Activated CD4-positive, alpha-beta T cell treated with anti-CD3 and anti-CD28 coated beads, Interleukin-2, amount 10 ng/mL, durations not matched to agents 7 days and 5 days (primary cell): ENCODE results near the gene CMBL. TPM values are rescaled to one million over a fixed set of nuclear protein-coding genes. Genes with fewer than 3 reads are reported as not detected.

Source experiments
- CTCF ChIA-PET: fragments of 350-600 bp; sonication (Branson Sonifier 250); formaldehyde crosslinking; loops from one replicate; lab custom pipeline; 2021; ENCODE audit warnings: antibody characterized with exemption; lab: Charles Lee
- POLR2A ChIA-PET: fragments of 350-600 bp; sonication (Branson Sonifier 250); formaldehyde crosslinking; loops from one replicate; lab custom pipeline; 2021; ENCODE audit warnings: antibody characterized with exemption; lab: Charles Lee
- DNase-seq: peaks from one replicate; pipeline ENCODE4 v3.0.0-alpha.2; 2020
- H3K27ac Mint-ChIP-seq: one replicate; pipeline ENCODE4 v1.8.0; 2021; ENCODE audit warnings: mild to moderate bottlenecking, moderate library complexity, mixed read lengths
- H3K27me3 Mint-ChIP-seq: one replicate; pipeline ENCODE4 v1.8.0; 2021; ENCODE audit warnings: mixed read lengths
- H3K36me3 Mint-ChIP-seq: one replicate; pipeline ENCODE4 v1.8.0; 2021; ENCODE audit warnings: low read depth, mixed read lengths
- H3K4me1 Mint-ChIP-seq: one replicate; pipeline ENCODE4 v1.8.0; 2021; ENCODE audit warnings: mixed read lengths
- H3K4me3 Mint-ChIP-seq: one replicate; pipeline ENCODE4 v1.8.0; 2021; ENCODE audit warnings: mild to moderate bottlenecking, moderate library complexity, mixed read lengths
- H3K9me3 Mint-ChIP-seq: one replicate; pipeline ENCODE4 v1.8.0; 2021; ENCODE audit warnings: mixed read lengths
- total RNA-seq, 2 experiments: library from RNA; stranded (reverse); gene quantifications; one replicate each; pipeline ENCODE4 v1.2.3, GENCODE V29; 2021

Gene CMBL
- total RNA-seq, 2 experiments from 2014 or later: 0.64 to 1.4 TPM

DNA sequence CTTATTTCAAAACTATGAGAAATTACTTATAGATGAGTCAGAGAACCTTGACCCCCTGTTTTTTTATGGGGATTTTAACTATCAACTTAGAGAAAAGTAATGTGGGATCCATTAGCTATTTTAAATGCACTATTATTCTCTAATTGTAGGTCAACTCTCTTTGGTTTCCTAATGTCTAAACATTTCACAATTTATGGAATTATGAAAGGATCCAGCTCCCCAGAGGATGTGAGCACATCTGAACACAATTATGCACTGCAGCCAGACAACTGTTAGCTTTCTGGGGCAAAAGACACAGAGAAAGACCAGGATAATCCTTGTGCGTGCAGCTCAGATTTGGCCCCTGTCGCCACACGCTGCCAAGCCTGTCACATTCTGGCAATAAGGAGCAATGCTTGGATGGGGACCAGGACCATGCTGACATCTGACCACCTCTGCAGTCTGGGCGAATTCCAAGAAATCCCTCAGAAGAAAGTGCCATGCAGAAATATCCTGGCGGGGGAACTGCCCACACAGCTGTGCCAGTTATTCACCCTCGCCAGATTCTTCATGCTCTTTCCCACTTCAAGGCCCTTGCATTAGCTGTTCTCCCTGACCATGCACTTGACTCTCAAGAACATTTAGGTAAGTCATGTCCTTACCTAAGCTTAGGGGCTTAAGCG, 22.2 kb upstream of the CMBL start:
- no peak for DNase-seq
- ChIA-PET POLR2A (no interaction called here), CTCF (interaction anchor here (1.0 to 1.6 kb wide), 4 partner anchors 17 to 37 kb away, joined by 3 to 4 read pairs (median 4); no protein-coding TSS in a partner anchor)
- Mint-ChIP-seq H3K27me3 (peaks cover 45% of the 10 kb centered on the region), H3K27ac (no peak overlapping the region), H3K36me3 (no peaks in the 10 kb centered on the region), H3K9me3 (no peaks in the 10 kb centered on the region), H3K4me3 (no peak overlapping the region), H3K4me1 (peaks cover 8% of the 10 kb centered on the region)

GRCh38 chr5:10329446-10329819, 21.7 kb upstream of the CMBL start:
- H3K27me3 Mint-ChIP-seq: peaks cover 41% of the 10 kb centered on the region
- ChIA-PET POLR2A (no interaction called here), CTCF (interaction anchor here (1.0 to 1.6 kb wide), 4 partner anchors 16 to 36 kb away, joined by 3 to 4 read pairs (median 4); no protein-coding TSS in a partner anchor)
- H3K4me3 Mint-ChIP-seq: no peak overlapping the region
- H3K4me1 Mint-ChIP-seq: peaks cover 8% of the 10 kb centered on the region
- no peak for DNase-seq
- H3K27ac Mint-ChIP-seq: no peak overlapping the region
- H3K9me3 Mint-ChIP-seq: no peaks in the 10 kb centered on the region
- no peaks in the 10 kb centered on the region for H3K36me3 Mint-ChIP-seq

- peaks cover 35% of the 10 kb centered on the region for H3K27me3 Mint-ChIP-seq
- H3K36me3 Mint-ChIP-seq: no peaks in the 10 kb centered on the region
- no peak overlapping the region for H3K4me3 Mint-ChIP-seq
- ChIA-PET POLR2A (no interaction called here), CTCF (no interaction called here)
- H3K27ac Mint-ChIP-seq: no peak overlapping the region
- peaks cover 6% of the 10 kb centered on the region for H3K4me1 Mint-ChIP-seq
- DNase-seq: no peak
- no peaks in the 10 kb centered on the region for H3K9me3 Mint-ChIP-seq
Measured at GRCh38 chr5:10328323-10328722, 20.6 kb upstream of the CMBL start.

DNA sequence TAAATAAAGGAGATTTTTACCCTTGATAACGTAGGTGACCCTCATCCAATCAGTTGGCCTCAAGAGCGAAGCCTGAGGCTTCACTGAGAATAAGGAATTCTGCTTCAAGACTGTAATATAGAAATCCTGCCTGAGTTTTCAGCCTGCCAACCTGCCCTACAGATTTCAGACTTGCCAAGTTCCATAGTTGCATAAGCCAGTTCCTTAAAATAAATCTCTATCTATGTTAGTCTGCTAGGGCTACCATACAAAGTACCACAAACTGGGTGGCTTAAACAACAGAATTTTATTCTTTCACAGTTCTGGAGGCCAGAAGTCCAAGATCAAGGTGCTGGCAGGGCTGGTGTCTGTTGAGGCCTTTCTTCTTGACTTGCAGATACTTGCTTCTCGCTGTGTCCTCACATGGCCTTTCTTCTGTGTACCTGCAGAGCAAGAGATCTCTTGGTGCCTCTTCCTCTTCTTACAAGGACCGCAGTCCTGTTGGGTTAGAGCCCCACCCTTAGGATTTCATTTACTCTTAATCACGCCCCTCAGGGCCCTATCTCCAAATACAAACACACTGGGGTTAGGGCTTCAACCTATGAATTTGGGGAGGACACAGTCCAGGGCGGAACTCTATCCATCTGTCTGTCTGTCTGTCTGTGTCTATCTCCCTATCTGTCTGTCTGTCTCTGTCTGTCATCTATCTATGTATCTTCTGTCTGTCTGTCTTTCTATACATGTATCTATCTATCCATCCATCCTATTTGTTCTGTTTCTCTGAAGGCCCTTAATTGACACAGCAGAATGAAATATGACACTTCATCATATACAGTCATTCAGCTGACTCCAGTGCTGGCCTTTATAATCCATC, 17.0 kb upstream of the CMBL start:
- ChIA-PET CTCF (interaction anchor here (0.7 kb wide), 1 partner anchor 8 kb away, joined by 3 read pairs; no protein-coding TSS in a partner anchor), POLR2A (no interaction called here)
- Mint-ChIP-seq H3K9me3 (no peaks in the 10 kb centered on the region), H3K4me1 (peaks cover 2% of the 10 kb centered on the region), H3K27me3 (peaks cover 6% of the 10 kb centered on the region), H3K36me3 (no peaks in the 10 kb centered on the region), H3K27ac (no peak overlapping the region), H3K4me3 (no peak overlapping the region)
- DNase-seq: no peak

DNA sequence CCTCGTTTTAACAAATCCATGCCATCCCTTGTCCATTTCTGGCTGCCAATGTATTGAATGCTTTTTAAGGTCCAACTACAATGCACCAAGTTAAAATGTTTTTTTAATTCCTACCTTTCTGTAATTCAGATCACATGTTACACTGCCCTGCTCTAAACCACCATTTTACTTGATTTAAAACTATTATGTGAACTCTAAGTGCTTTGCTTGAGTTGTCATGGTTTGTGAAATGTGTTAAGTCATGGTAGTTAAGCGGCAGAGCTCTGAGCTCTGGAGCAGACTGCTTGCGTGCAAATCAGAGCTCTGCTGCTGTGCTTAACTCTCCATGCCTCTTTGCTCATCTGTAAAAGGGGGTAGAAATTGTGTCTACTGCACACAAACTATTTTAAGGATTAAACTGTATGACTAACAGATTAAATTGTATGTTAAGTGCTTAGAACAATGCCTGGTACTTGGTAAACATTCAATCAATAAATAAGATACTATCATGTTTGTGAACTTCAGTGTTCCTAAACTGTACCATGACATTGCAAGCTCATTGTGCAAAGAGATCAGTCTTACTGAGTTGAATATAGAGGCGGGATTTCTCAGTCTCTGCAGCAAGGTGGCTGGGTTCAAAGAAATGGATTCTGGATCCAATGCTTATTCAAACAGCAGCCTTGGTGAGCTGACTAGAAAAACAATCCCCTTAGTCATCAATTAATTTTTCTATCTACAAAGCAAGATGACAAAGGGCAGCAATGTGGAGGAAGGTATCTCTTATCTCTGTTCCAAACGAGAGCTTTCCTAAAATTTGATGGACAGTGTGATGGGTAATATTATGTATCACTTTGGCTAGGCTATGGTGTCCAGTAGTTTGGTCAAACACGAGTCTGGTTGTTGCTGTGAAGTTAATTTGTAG, 16.1 kb upstream of the CMBL start:
- CTCF ChIA-PET: no interaction called here
- Mint-ChIP-seq H3K27ac (no peak overlapping the region), H3K36me3 (no peaks in the 10 kb centered on the region), H3K4me3 (no peak overlapping the region), H3K9me3 (no peaks in the 10 kb centered on the region), H3K27me3 (peaks cover 6% of the 10 kb centered on the region), H3K4me1 (peaks cover 2% of the 10 kb centered on the region)
- no peak for DNase-seq
- POLR2A ChIA-PET: no interaction called here

DNA sequence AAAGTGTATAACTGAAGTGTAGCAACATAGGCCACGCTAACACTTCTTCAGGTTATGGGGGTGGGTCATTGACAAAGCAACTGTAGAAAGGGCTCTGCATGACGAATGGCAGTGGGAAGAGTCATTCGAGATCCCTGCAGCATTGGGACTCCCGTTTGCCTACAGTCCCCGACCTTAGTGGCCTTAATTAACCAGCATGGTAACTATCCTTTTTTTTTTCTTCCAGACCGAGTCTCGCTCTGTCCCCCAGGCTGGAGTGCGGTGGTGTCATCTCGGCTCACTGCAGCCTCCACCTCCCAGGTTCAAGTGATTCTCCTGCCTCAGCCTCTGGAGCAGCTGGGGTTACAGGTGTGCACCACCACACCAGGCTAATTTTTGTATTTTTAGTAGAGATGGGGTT, 14.2 kb upstream of the CMBL start:
- Mint-ChIP-seq H3K36me3 (no peaks in the 10 kb centered on the region), H3K4me1 (no peaks in the 10 kb centered on the region), H3K27me3 (peaks cover 3% of the 10 kb centered on the region), H3K27ac (no peak overlapping the region), H3K9me3 (no peaks in the 10 kb centered on the region), H3K4me3 (no peak overlapping the region)
- POLR2A ChIA-PET: no interaction called here
- CTCF ChIA-PET: no interaction called here
- no peak for DNase-seq

GRCh38 chr5:10320793-10321192, 13.1 kb upstream of the CMBL start:
- H3K4me3 Mint-ChIP-seq: no peak overlapping the region
- H3K4me1 Mint-ChIP-seq: no peaks in the 10 kb centered on the region
- H3K9me3 Mint-ChIP-seq: no peaks in the 10 kb centered on the region
- CTCF ChIA-PET: no interaction called here
- peaks cover 3% of the 10 kb centered on the region for H3K27me3 Mint-ChIP-seq
- no peaks in the 10 kb centered on the region for H3K36me3 Mint-ChIP-seq
- no peak overlapping the region for H3K27ac Mint-ChIP-seq
- no peak for DNase-seq
- POLR2A ChIA-PET: no interaction called here

GRCh38 chr5:10319202-10319851, 11.6 kb upstream of the CMBL start:
- no peak for DNase-seq
- ChIA-PET POLR2A (no interaction called here), CTCF (no interaction called here)
- Mint-ChIP-seq H3K27me3 (no peaks in the 10 kb centered on the region), H3K9me3 (no peaks in the 10 kb centered on the region), H3K27ac (no peak overlapping the region), H3K36me3 (no peaks in the 10 kb centered on the region), H3K4me1 (no peaks in the 10 kb centered on the region), H3K4me3 (no peak overlapping the region)

DNA sequence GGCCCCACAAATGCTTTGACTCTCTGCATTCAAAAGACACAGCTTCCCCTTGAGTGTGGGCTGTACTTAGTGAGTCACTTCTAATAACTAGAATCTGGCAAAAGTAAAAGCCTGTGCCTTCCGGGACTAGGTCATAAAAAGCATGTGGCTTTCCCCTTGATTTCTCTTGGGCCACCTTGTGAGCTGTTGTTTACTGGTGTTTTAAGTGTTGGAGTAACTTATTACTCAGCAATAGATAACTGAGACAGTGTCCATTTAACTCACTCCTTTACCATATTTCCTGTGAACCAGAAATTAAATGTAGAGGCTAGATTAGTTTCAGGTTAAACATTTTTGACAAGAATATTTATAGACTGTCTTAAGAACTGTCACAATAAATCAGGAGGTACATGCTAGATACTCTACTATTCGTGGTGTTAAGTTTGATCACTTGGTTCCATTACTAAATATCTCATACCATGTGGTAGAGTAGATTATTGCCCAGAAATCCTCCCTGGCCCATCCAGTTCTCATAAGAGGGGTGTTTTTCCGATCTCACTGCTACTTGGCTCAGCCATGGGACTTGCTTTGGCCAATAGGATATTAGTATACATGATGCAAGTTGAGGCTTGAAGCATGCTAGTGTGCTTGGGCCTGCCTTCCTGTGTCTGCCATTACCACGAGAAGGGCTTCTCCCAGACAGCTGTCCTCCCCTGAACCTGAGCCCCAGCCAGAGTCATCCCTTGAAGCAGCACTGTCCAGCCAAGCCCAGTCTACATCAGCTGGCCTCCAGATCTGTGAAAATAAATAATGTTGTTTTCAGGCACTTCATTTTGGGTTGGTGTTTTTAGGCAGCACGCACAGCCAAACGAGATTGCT, 10.4 kb upstream of the CMBL start:
- Mint-ChIP-seq H3K27ac (no peak overlapping the region), H3K27me3 (no peaks in the 10 kb centered on the region), H3K4me3 (no peak overlapping the region), H3K36me3 (no peaks in the 10 kb centered on the region), H3K4me1 (no peaks in the 10 kb centered on the region), H3K9me3 (no peaks in the 10 kb centered on the region)
- DNase-seq: no peak
- ChIA-PET CTCF (no interaction called here), POLR2A (no interaction called here)

GRCh38 chr5:10315824-10316509, 8.3 kb upstream of the CMBL start:
- CTCF ChIA-PET: interaction anchor here (0.6 kb wide), 1 partner anchor 10 kb away, joined by 3 read pairs; no protein-coding TSS in a partner anchor

GRCh38 chr5:10315201-10315600, 7.5 kb upstream of the CMBL start:
- DNase-seq: no peak
- H3K9me3 Mint-ChIP-seq: no peaks in the 10 kb centered on the region
- no peak overlapping the region for H3K4me3 Mint-ChIP-seq
- ChIA-PET CTCF (interaction anchor here (0.5 kb wide), 1 partner anchor 10 kb away, joined by 3 read pairs; no protein-coding TSS in a partner anchor), POLR2A (no interaction called here)
- peaks cover 2% of the 10 kb centered on the region for H3K27me3 Mint-ChIP-seq
- no peaks in the 10 kb centered on the region for H3K36me3 Mint-ChIP-seq
- H3K27ac Mint-ChIP-seq: no peak overlapping the region
- H3K4me1 Mint-ChIP-seq: no peaks in the 10 kb centered on the region

More at GRCh38 chr5:10315824-10316509, 8.3 kb upstream of the CMBL start:
- no peak overlapping the region for H3K4me3 Mint-ChIP-seq
- POLR2A ChIA-PET: no interaction called here
- no peak for DNase-seq
- H3K36me3 Mint-ChIP-seq: no peaks in the 10 kb centered on the region
- H3K4me1 Mint-ChIP-seq: no peaks in the 10 kb centered on the region
- H3K27me3 Mint-ChIP-seq: no peaks in the 10 kb centered on the region
- no peaks in the 10 kb centered on the region for H3K9me3 Mint-ChIP-seq
- no peak overlapping the region for H3K27ac Mint-ChIP-seq
